Left lung (tissue), 10 donors: ENCODE data around the gene NOXO1. TPM values are rescaled to one million over a fixed set of nuclear protein-coding genes. Genes with fewer than 3 reads are reported as not detected.
A peak's percentile ranks its signal among the peaks of the same experiment; 100 is the strongest.

Experiments used
- ATAC-seq: fragments of 200-7000 bp; cut with Tn5 transposase; one replicate; pipeline ENCODE4 v1.9.1; 2020; ENCODE audit warnings: moderate library complexity
- DNase-seq, 4 donors: peaks; one replicate each; pipeline ENCODE4 v3.0.0-alpha.2; 2013 to 2020
- H3K27ac ChIP-seq, 2 donors: fragments of 200-600 bp; sonication (generic) in 1 of 2; one replicate each; pipeline versions ENCODE4 v1.5.0 to v1.8.0; 2020 to 2021
- H3K27me3 ChIP-seq, 2 donors: fragments of 200-600 bp; sonication (generic) in 1 of 2; one replicate each; pipeline versions ENCODE4 v1.5.0 to v1.8.0; 2020 to 2021
- H3K36me3 ChIP-seq, 2 donors: fragments of 200-600 bp; sonication (generic) in 1 of 2; one replicate each; pipeline versions ENCODE4 v1.5.0 to v1.8.0; 2020 to 2021
- H3K4me1 ChIP-seq, 2 donors: fragments of 200-600 bp; one replicate each; pipeline ENCODE4 v1.8.0; 2021
- H3K4me3 ChIP-seq, 2 donors: fragments of 200-600 bp; sonication (generic) in 1 of 2; one replicate each; pipeline versions ENCODE4 v1.5.0 to v1.8.0; 2020 to 2021; ENCODE audit warnings: mild to moderate bottlenecking in 1 of 2
- H3K9me3 ChIP-seq, 2 donors: fragments of 200-600 bp; sonication (generic) in 1 of 2; one replicate each; pipeline versions ENCODE4 v1.5.0 to v1.8.0; 2020 to 2021
- intact Hi-C, 2 donors: fragments of 100-400 bp; cut with DNase I; formaldehyde crosslinking; loops; one replicate each; pipeline versions ENCODE4 v1.11.2 to v1.14.2; 2022
- polyA plus RNA-seq, 6 donors: library from polyadenylated mRNA; unstranded; fragments of 120-200 nt; gene quantifications; one replicate each; pipeline ENCODE4 v1.2.1, GENCODE V29; 2013; ENCODE audit not compliant: insufficient read length in 6 of 6
- total RNA-seq, 2 donors: library from RNA; stranded (reverse); fragmentation: NEBNext Ultra II Directional; extraction: Animal tissue kit (Norgen Biotek cat#: 25700); gene quantifications; one replicate each; pipeline ENCODE4 v1.2.1, GENCODE V29; 2021
- TF ChIP-seq, protein P1 (sequence below), 2 donors: fragments of 200-600 bp; sonication (generic) in 1 of 2; IDR thresholded peaks; one replicate each; pipeline versions ENCODE4 v1.5.0 to v1.8.0; 2021; ENCODE audit warnings: antibody characterized with exemption in 2 of 2
- donor health status: DM: no; HTN: yes; CAD: no.
- donor health status: DM: no; HTN: no; CAD: no.

NOXO1 gene
- total and polyA plus RNA-seq, 8 donors: 0.30 to 5.6 (median 0.64) TPM; not detected in 2

GRCh38 chr16:2025251-2025650 is 44.0 kb upstream of the NOXO1 start:
- peaks cover 0 to 6% of the 10 kb centered on the region in 2 donors for H3K36me3 ChIP-seq
- intact Hi-C loops: no loop called here
- H3K4me1 ChIP-seq: peaks cover 18 to 70% of the 10 kb centered on the region in 2 donors
- H3K9me3 ChIP-seq: no peaks in the 10 kb centered on the region
- DNase-seq (peak in 1 of 4 donors; percentile 74), ATAC-seq (no peak)
- no peak overlapping the region for H3K4me3 ChIP-seq
- TF ChIP-seq, protein P1, sequence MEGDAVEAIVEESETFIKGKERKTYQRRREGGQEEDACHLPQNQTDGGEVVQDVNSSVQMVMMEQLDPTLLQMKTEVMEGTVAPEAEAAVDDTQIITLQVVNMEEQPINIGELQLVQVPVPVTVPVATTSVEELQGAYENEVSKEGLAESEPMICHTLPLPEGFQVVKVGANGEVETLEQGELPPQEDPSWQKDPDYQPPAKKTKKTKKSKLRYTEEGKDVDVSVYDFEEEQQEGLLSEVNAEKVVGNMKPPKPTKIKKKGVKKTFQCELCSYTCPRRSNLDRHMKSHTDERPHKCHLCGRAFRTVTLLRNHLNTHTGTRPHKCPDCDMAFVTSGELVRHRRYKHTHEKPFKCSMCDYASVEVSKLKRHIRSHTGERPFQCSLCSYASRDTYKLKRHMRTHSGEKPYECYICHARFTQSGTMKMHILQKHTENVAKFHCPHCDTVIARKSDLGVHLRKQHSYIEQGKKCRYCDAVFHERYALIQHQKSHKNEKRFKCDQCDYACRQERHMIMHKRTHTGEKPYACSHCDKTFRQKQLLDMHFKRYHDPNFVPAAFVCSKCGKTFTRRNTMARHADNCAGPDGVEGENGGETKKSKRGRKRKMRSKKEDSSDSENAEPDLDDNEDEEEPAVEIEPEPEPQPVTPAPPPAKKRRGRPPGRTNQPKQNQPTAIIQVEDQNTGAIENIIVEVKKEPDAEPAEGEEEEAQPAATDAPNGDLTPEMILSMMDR (IDR thresholded peaks at IDR 0.05): no peak
- H3K27ac ChIP-seq: peak overlapping the region in 1 of 2 donors; percentile 71
- peaks cover 8 to 66% of the 10 kb centered on the region in 2 donors for H3K27me3 ChIP-seq

- peak overlapping the region; percentile 50 to 71 for H3K27ac ChIP-seq
- ATAC-seq: no peak
- peaks cover 22 to 69% of the 10 kb centered on the region in 2 donors for H3K4me1 ChIP-seq
- no peaks in the 10 kb centered on the region for H3K9me3 ChIP-seq
- TF ChIP-seq, protein P1 (IDR thresholded peaks at IDR 0.05): no peak
- peaks cover 20 to 78% of the 10 kb centered on the region in 2 donors for H3K27me3 ChIP-seq
- no peaks in the 10 kb centered on the region for H3K36me3 ChIP-seq
- intact Hi-C loops: loop anchor here in 1 of 2 donors (5.0 kb wide), 1 partner anchor 128 kb away; no protein-coding TSS in a partner anchor
- peak overlapping the region in 1 of 2 donors; percentile 29 for H3K4me3 ChIP-seq
- peak in 1 of 4 donors; percentile 56 for DNase-seq
Observed at GRCh38 chr16:2024032-2024420, 42.8 kb upstream of the NOXO1 start.

DNA sequence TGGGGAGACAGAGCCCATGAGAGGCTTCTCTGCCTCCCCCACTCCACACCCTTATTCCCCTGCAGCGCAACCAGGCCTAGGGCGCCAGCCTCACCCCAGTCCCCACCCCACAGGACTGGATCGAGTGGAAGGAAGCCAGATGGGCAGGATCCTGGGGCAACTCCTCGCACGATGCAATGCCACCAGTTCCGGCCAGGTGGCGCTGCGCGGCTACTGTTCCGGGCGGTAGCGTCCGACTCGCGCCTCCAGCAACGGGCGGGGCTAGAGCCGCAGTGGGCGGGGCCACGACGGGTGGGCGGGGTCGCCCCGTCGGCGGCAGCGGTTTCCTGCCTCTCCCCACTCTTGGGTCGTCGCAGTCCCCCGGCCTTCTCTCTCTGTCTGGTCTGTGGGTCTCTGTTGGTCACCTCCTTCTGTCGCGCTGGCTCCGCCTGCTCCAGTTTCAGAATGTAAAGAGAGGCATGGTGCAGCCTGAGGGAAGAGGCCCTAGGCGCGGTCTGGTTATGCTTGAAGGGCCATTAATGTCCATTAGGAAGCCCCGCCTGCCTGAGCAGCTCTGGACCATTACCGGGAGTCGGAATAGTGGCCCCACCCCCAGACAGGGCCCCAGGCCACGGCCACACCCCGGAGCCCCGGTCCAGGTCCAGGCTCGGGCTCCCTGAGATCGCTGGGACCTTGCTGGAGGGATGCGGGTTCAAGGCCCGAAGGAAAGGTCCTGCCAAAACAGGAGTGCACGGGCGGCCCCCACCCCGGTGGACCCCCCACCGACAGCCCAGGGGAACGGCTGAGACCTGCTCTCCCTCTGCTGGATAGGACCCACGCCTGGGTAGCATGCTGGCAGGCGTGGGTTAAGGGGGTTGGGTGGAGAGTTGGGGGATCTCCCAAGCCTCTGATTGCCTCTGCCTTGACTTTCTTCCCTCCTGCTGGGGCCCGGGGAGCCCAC is 42.1 kb upstream of the NOXO1 start:
- ATAC-seq (peak; percentile 95), DNase-seq (peak; percentile 89 to 100 (median 94))
- H3K27ac ChIP-seq: peak overlapping the region; percentile 50 to 71
- peak overlapping the region in 1 of 2 donors; percentile 29 for H3K4me3 ChIP-seq
- intact Hi-C loops: loop anchor here in 1 of 2 donors (5.0 kb wide), 1 partner anchor 129 kb away; no protein-coding TSS in a partner anchor
- H3K36me3 ChIP-seq: no peaks in the 10 kb centered on the region
- TF ChIP-seq, protein P1 (IDR thresholded peaks at IDR 0.05): peak; percentile 92 to 99
- peaks cover 22 to 63% of the 10 kb centered on the region in 2 donors for H3K4me1 ChIP-seq
- no peaks in the 10 kb centered on the region for H3K9me3 ChIP-seq
- peaks cover 20 to 79% of the 10 kb centered on the region in 2 donors for H3K27me3 ChIP-seq

GRCh38 chr16:2022723-2023091 is 41.4 kb upstream of the NOXO1 start:
- ATAC-seq (peak; percentile 8), DNase-seq (peak in 1 of 4 donors; percentile 53)
- H3K27me3 ChIP-seq: peaks cover 20 to 79% of the 10 kb centered on the region in 2 donors
- TF ChIP-seq, protein P1 (IDR thresholded peaks at IDR 0.05): no peak
- H3K27ac ChIP-seq: peak overlapping the region in 1 of 2 donors; percentile 71
- H3K4me1 ChIP-seq: peaks cover 17 to 56% of the 10 kb centered on the region in 2 donors
- intact Hi-C loops: loop anchor here in 1 of 2 donors (5.0 kb wide), 1 partner anchor 130 kb away; no protein-coding TSS in a partner anchor
- peak overlapping the region in 1 of 2 donors; percentile 29 for H3K4me3 ChIP-seq
- H3K36me3 ChIP-seq: no peaks in the 10 kb centered on the region
- no peaks in the 10 kb centered on the region for H3K9me3 ChIP-seq
